BE2C (cell line): ENCODE measurements around the gene BIN1.

Experiments
- DNase-seq: peaks from one replicate; pipeline ENCODE4 v3.0.0-alpha.2; 2020
- H3K27me3 ChIP-seq: fragments of 250-450 bp; sonication (Bioruptor Pico); 2 replicates; pipeline ENCODE4 v1.5.1; 2020; ENCODE audit warnings: mild to moderate bottlenecking
- H3K36me3 ChIP-seq: fragments of 250-450 bp; sonication (Bioruptor Pico); 2 replicates; pipeline ENCODE4 v1.5.1; 2020; ENCODE audit warnings: mild to moderate bottlenecking
- H3K4me1 ChIP-seq: fragments of 250-450 bp; sonication (Bioruptor Pico); 2 replicates; pipeline ENCODE4 v1.5.1; 2020
- H3K4me3 ChIP-seq: 2 replicates; pipeline ENCODE4 v1.5.1; 2011; ENCODE audit warnings: low read depth, low read length
- H3K9me3 ChIP-seq: fragments of 250-450 bp; sonication (Bioruptor Pico); 2 replicates; pipeline ENCODE4 v1.5.1; 2020
- CTCF ChIP-seq: IDR thresholded peaks from 2 replicates; pipeline ENCODE4 v1.5.1; 2012; ENCODE audit warnings: mild to moderate bottlenecking, low read depth, low read length

BIN1 gene

GRCh38 chr2:127044165-127044718 lies 62.7 kb downstream of the BIN1 start:
- DNase-seq, result no peak
- Histone ChIP-seq H3K36me3 (no peaks in the 10 kb centered on the region), H3K27me3 (no peaks in the 10 kb centered on the region), H3K4me1 (no peaks in the 10 kb centered on the region), H3K9me3 (no peaks in the 10 kb centered on the region), H3K4me3 (no peak overlapping the region)
- no peak for TF ChIP-seq CTCF

- Histone ChIP-seq H3K36me3 (no peaks in the 10 kb centered on the region), H3K9me3 (no peaks in the 10 kb centered on the region), H3K4me3 (no peak overlapping the region), H3K4me1 (no peaks in the 10 kb centered on the region), H3K27me3 (no peaks in the 10 kb centered on the region)
- DNase-seq, result no peak
- no peak for TF ChIP-seq CTCF
Measured at GRCh38 chr2:127043367-127044164, 63.4 kb downstream of the BIN1 start.

GRCh38 chr2:127041259-127041970 lies 65.5 kb downstream of the BIN1 start:
- H3K4me3 ChIP-seq, result no peak overlapping the region
- TF ChIP-seq CTCF, result no peak
- no peaks in the 10 kb centered on the region for H3K27me3 ChIP-seq
- no peaks in the 10 kb centered on the region for H3K9me3 ChIP-seq
- no peak for DNase-seq
- H3K4me1 ChIP-seq, result no peaks in the 10 kb centered on the region
- H3K36me3 ChIP-seq, result no peaks in the 10 kb centered on the region

GRCh38 chr2:127040169-127040568 lies 66.8 kb downstream of the BIN1 start:
- no peaks in the 10 kb centered on the region for H3K9me3 ChIP-seq
- DNase-seq, result no peak
- H3K27me3 ChIP-seq, result no peaks in the 10 kb centered on the region
- no peaks in the 10 kb centered on the region for H3K36me3 ChIP-seq
- no peaks in the 10 kb centered on the region for H3K4me1 ChIP-seq
- TF ChIP-seq CTCF, result no peak
- H3K4me3 ChIP-seq, result no peak overlapping the region

GRCh38 chr2:127039387-127040031 lies 67.4 kb downstream of the BIN1 start:
- no peak overlapping the region for H3K4me3 ChIP-seq
- no peak for DNase-seq
- H3K27me3 ChIP-seq, result no peaks in the 10 kb centered on the region
- TF ChIP-seq CTCF, result no peak
- no peaks in the 10 kb centered on the region for H3K36me3 ChIP-seq
- no peaks in the 10 kb centered on the region for H3K4me1 ChIP-seq
- no peaks in the 10 kb centered on the region for H3K9me3 ChIP-seq
